Activated CD8-positive, alpha-beta memory T cell treated with anti-CD3 and anti-CD28 coated beads, Interleukin-2, amount 50 U/mL, for 1 hour (primary cell): ENCODE data around the gene ACOT7.
"Not testable (repeated sequence)": the region's sequence is repeated elsewhere in the genome, so short reads cannot be mapped to it uniquely, and the experiment has no call there.

Experiments used
- DNase-seq: peaks from one replicate; pipeline ENCODE4 v3.0.0-alpha.2; 2020; ENCODE audit errors: extremely low read depth

The ACOT7 gene

GRCh38 chr1:6316240-6317097, 77.1 kb downstream of the ACOT7 start:
- no peak for DNase-seq

GRCh38 chr1:6314503-6314902, 79.1 kb downstream of the ACOT7 start:
- no peak for DNase-seq

GRCh38 chr1:6313393-6314200, 80.0 kb downstream of the ACOT7 start:
- no peak for DNase-seq

GRCh38 chr1:6310116-6310848, 83.3 kb downstream of the ACOT7 start:
- DNase-seq, result no peak

GRCh38 chr1:6309564-6309963, 84.0 kb downstream of the ACOT7 start:
- DNase-seq, result no peak

GRCh38 chr1:6308449-6308848, 85.1 kb downstream of the ACOT7 start:
- DNase-seq, result no peak

GRCh38 chr1:6307682-6308081, 85.9 kb downstream of the ACOT7 start:
- not testable (repeated sequence) for DNase-seq

GRCh38 chr1:6307099-6307498, 86.5 kb downstream of the ACOT7 start:
- no peak for DNase-seq

GRCh38 chr1:6303397-6304012, 90.1 kb downstream of the ACOT7 start:
- no peak for DNase-seq

- DNase-seq, result no peak
Observed at GRCh38 chr1:6302568-6302967, 91.0 kb downstream of the ACOT7 start.

- no peak for DNase-seq
Observed at GRCh38 chr1:6301526-6301925, 92.0 kb downstream of the ACOT7 start.

- no peak for DNase-seq
Observed at GRCh38 chr1:6300342-6301048, 93.1 kb downstream of the ACOT7 start.

- no peak for DNase-seq
Observed at GRCh38 chr1:6299557-6300165, 93.9 kb downstream of the ACOT7 start.

- DNase-seq, result no peak
Observed at GRCh38 chr1:6298940-6299465, 94.6 kb downstream of the ACOT7 start.

GRCh38 chr1:6298530-6298929, 95.0 kb downstream of the ACOT7 start:
- DNase-seq, result no peak

GRCh38 chr1:6295910-6296309, 97.7 kb downstream of the ACOT7 start:
- no peak for DNase-seq

GRCh38 chr1:6294890-6295556, 98.5 kb downstream of the ACOT7 start:
- DNase-seq, result no peak

GRCh38 chr1:6294080-6294889, 99.3 kb downstream of the ACOT7 start:
- DNase-seq, result no peak

- no peak for DNase-seq
Observed at GRCh38 chr1:6292102-6292501, 101.5 kb downstream of the ACOT7 start.
